ENCODE results near the gene SLCO3A1.

DNA sequence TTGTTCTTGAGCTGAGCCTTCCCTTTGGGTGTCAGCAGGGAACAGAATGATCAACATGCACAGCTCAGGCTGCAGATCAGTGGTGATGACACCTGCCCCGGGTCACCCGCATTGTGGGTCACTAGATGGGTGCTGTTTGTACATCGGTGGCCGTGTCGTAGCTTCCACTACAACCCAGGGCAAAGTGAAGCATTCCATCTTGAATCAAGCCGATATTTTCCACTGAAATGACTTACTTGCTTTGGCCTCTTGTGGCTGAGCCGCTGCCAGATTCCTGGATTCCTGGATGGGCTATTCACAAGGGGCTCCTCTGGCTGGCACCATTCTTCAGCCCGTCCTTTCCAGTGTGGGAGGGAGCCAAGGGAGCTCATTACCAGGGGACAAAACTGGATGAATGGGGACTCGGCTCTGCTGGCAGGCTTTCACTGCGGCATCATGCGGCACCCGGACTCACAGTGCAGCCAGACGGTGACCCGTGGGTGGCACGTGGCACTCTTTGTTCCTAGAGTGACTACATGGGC is 65.6 kb downstream of the SLCO3A1 start:
- TF ChIP-seq, protein P1, sequence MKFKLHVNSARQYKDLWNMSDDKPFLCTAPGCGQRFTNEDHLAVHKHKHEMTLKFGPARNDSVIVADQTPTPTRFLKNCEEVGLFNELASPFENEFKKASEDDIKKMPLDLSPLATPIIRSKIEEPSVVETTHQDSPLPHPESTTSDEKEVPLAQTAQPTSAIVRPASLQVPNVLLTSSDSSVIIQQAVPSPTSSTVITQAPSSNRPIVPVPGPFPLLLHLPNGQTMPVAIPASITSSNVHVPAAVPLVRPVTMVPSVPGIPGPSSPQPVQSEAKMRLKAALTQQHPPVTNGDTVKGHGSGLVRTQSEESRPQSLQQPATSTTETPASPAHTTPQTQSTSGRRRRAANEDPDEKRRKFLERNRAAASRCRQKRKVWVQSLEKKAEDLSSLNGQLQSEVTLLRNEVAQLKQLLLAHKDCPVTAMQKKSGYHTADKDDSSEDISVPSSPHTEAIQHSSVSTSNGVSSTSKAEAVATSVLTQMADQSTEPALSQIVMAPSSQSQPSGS (tag by site-specific recombination; IDR thresholded peaks at IDR 0.05; ENCODE audit: low read depth): no peak
- TF ChIP-seq ZNF324 (tag by site-specific recombination; IDR thresholded peaks at IDR 0.05): no peak
- TF ChIP-seq ZSCAN30 (tag by site-specific recombination; IDR thresholded peaks at IDR 0.05): no peak
- TF ChIP-seq, protein P2, sequence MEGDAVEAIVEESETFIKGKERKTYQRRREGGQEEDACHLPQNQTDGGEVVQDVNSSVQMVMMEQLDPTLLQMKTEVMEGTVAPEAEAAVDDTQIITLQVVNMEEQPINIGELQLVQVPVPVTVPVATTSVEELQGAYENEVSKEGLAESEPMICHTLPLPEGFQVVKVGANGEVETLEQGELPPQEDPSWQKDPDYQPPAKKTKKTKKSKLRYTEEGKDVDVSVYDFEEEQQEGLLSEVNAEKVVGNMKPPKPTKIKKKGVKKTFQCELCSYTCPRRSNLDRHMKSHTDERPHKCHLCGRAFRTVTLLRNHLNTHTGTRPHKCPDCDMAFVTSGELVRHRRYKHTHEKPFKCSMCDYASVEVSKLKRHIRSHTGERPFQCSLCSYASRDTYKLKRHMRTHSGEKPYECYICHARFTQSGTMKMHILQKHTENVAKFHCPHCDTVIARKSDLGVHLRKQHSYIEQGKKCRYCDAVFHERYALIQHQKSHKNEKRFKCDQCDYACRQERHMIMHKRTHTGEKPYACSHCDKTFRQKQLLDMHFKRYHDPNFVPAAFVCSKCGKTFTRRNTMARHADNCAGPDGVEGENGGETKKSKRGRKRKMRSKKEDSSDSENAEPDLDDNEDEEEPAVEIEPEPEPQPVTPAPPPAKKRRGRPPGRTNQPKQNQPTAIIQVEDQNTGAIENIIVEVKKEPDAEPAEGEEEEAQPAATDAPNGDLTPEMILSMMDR (tag by site-specific recombination; IDR thresholded peaks at IDR 0.05): no peak
- no peak for TF ChIP-seq ZBTB21 (tag by site-specific recombination; IDR thresholded peaks at IDR 0.05)
- no peak for TF ChIP-seq REPIN1 (tag by site-specific recombination; IDR thresholded peaks at IDR 0.05; ENCODE audit: low read depth)
